ENCODE data around the gene ABCA7.

The ABCA7 gene

GRCh38 chr19:1058112-1058511, 18.2 kb downstream of the ABCA7 start:
- DNase-seq = no peak

- DNase-seq = no peak
Observed at GRCh38 chr19:1060689-1061088, 20.8 kb downstream of the ABCA7 start.

- no peak for DNase-seq
Observed at GRCh38 chr19:1061987-1062386, 22.1 kb downstream of the ABCA7 start.

- no peak for DNase-seq
Observed at GRCh38 chr19:1062387-1063029, 22.6 kb downstream of the ABCA7 start.

GRCh38 chr19:1063030-1063908, 23.4 kb downstream of the ABCA7 start:
- DNase-seq = no peak

GRCh38 chr19:1063909-1064660, 24.2 kb downstream of the ABCA7 start:
- no peak for DNase-seq

GRCh38 chr19:1064661-1065605, 25.0 kb downstream of the ABCA7 start:
- peak in 1 of 2 experiments; percentile 65 for DNase-seq

- no peak for DNase-seq
Observed at GRCh38 chr19:1065606-1066109, 25.8 kb downstream of the ABCA7 start.

- no peak for DNase-seq
Observed at GRCh38 chr19:1066251-1066747, 26.4 kb downstream of the ABCA7 start.

GRCh38 chr19:1066748-1067340, 26.9 kb downstream of the ABCA7 start, which contains the start of gene ARHGAP45:
Gene ARHGAP45 (plus strand): TSS chr19:1067167. CDS start chr19:1067406, 239 bp downstream.
- DNase-seq = no peak

- no peak for DNase-seq
Observed at GRCh38 chr19:1067341-1067957, 27.5 kb downstream of the ABCA7 start.

- DNase-seq = no peak
Observed at GRCh38 chr19:1068009-1069001, 28.4 kb downstream of the ABCA7 start.

GRCh38 chr19:1069009-1069779, 29.3 kb downstream of the ABCA7 start:
- no peak for DNase-seq

GRCh38 chr19:1070576-1070930, 30.6 kb downstream of the ABCA7 start:
- DNase-seq = peak in 1 of 2 experiments; percentile 27

- peak in 1 of 2 experiments; percentile 38 for DNase-seq
Observed at GRCh38 chr19:1070931-1071791, 31.3 kb downstream of the ABCA7 start.

GRCh38 chr19:1072371-1073015, 32.6 kb downstream of the ABCA7 start:
- no peak for DNase-seq
